ENCODE data around the gene TMEM106C. TPM values are rescaled to one million over a fixed set of nuclear protein-coding genes. Genes with fewer than 3 reads are reported as not detected.

The TMEM106C gene
- total RNA-seq, 3 donors from 2014 or later, result 93.9 to 208 (median 183) TPM

GRCh38 chr12:47988073-47989022, 25.0 kb downstream of the TMEM106C start:
- Histone ChIP-seq H3K9me3 (no peaks in the 10 kb centered on the region), H3K4me3 (no peak overlapping the region), H3K36me3 (ENCODE audit: low read depth) (no peaks in the 10 kb centered on the region), H3K4me1 (ENCODE audit: low read depth) (no peaks in the 10 kb centered on the region)
- no peak for TF ChIP-seq CTCF (IDR thresholded peaks at IDR 0.05)
- ATAC-seq (no peak), DNase-seq (peak in 1 of 3 donors; percentile 10)
- intact Hi-C loops (cut with DNase I, micrococcal nuclease), result no loop called here

GRCh38 chr12:47989023-47989417, 25.6 kb downstream of the TMEM106C start:
- no peaks in the 10 kb centered on the region for H3K9me3 ChIP-seq
- no peak overlapping the region for H3K4me3 ChIP-seq
- DNase-seq (no peak), ATAC-seq (no peak)
- H3K4me1 ChIP-seq (ENCODE audit: low read depth), result no peaks in the 10 kb centered on the region
- TF ChIP-seq CTCF (IDR thresholded peaks at IDR 0.05), result no peak
- H3K36me3 ChIP-seq (ENCODE audit: low read depth), result no peaks in the 10 kb centered on the region
- intact Hi-C loops (cut with DNase I, micrococcal nuclease), result no loop called here

GRCh38 chr12:47989666-47990065, 26.3 kb downstream of the TMEM106C start:
- intact Hi-C loops (cut with DNase I, micrococcal nuclease), result no loop called here
- no peak for DNase-seq
- Histone ChIP-seq H3K4me3 (no peak overlapping the region), H3K36me3 (ENCODE audit: low read depth) (no peaks in the 10 kb centered on the region), H3K4me1 (ENCODE audit: low read depth) (no peaks in the 10 kb centered on the region), H3K9me3 (no peaks in the 10 kb centered on the region)
- ATAC-seq, result no peak
- no peak for TF ChIP-seq CTCF (IDR thresholded peaks at IDR 0.05)

GRCh38 chr12:47990351-47991105, 27.1 kb downstream of the TMEM106C start:
- ATAC-seq, result peak; percentile 66
- no peaks in the 10 kb centered on the region for H3K4me1 ChIP-seq (ENCODE audit: low read depth)
- peak in 1 of 3 donors; percentile 27 for DNase-seq
- H3K4me3 ChIP-seq, result no peak overlapping the region
- H3K9me3 ChIP-seq, result no peaks in the 10 kb centered on the region
- TF ChIP-seq CTCF (IDR thresholded peaks at IDR 0.05), result no peak
- H3K36me3 ChIP-seq (ENCODE audit: low read depth), result no peaks in the 10 kb centered on the region
- intact Hi-C loops (cut with DNase I, micrococcal nuclease), result no loop called here

- Histone ChIP-seq H3K9me3 (no peaks in the 10 kb centered on the region), H3K4me3 (no peak overlapping the region), H3K4me1 (ENCODE audit: low read depth) (no peaks in the 10 kb centered on the region), H3K36me3 (ENCODE audit: low read depth) (no peaks in the 10 kb centered on the region)
- no peak for TF ChIP-seq CTCF (IDR thresholded peaks at IDR 0.05)
- DNase-seq (no peak), ATAC-seq (no peak)
- intact Hi-C loops (cut with DNase I, micrococcal nuclease), result no loop called here
These were observed 28.0 kb downstream of the TMEM106C start for GRCh38 chr12:47991106-47992061.
